ENCODE measurements around the gene BTG4.

BTG4 gene

DNA sequence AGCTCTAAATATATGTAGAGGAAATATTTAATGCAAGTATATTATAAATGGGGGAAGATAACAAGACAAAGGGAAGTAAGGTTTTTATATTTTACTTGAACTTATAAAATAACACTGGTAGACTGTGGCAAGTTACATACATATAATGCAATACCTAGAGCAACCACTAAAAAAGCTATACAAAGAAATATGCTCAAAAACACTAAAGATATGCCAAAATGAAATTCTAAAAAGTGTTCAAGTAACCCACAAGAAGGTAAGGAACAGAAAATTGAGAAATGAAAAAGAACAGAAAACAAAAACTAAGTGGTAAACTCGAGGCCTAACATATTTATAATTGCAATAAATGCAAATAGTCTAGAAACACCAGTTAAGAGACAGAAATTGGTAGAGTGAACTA, 32.5 kb downstream of the BTG4 start:
- peak in 1 of 3 experiments; percentile 5 for TF ChIP-seq CTCF (IDR thresholded peaks at IDR 0.05; ENCODE audit: unreplicated experiment in 3 of 3)
- H3K4me1 Mint-ChIP-seq: peaks cover 12% of the 10 kb centered on the region
- H3K9me3 Mint-ChIP-seq: peaks cover 47% of the 10 kb centered on the region
- H3K27me3 Mint-ChIP-seq (ENCODE audit: low read depth): no peaks in the 10 kb centered on the region
- no peak overlapping the region for H3K4me3 Mint-ChIP-seq
- H3K36me3 Mint-ChIP-seq (ENCODE audit: low read depth): no peaks in the 10 kb centered on the region
- H3K27ac Mint-ChIP-seq: no peak overlapping the region

- Mint-ChIP-seq H3K27me3 (ENCODE audit: low read depth) (no peaks in the 10 kb centered on the region), H3K36me3 (ENCODE audit: low read depth) (no peaks in the 10 kb centered on the region), H3K27ac (no peak overlapping the region), H3K9me3 (peaks cover 36% of the 10 kb centered on the region), H3K4me3 (no peak overlapping the region), H3K4me1 (peaks cover 12% of the 10 kb centered on the region)
- TF ChIP-seq CTCF (IDR thresholded peaks at IDR 0.05; ENCODE audit: unreplicated experiment in 3 of 3): no peak
Measured at GRCh38 chr11:111477898-111478297, 34.3 kb downstream of the BTG4 start.

GRCh38 chr11:111476956-111477355, 35.2 kb downstream of the BTG4 start:
- peaks cover 28% of the 10 kb centered on the region for H3K9me3 Mint-ChIP-seq
- peak overlapping the region in 1 of 3 experiments; percentile 34 for H3K27ac Mint-ChIP-seq
- peaks cover 12% of the 10 kb centered on the region for H3K4me1 Mint-ChIP-seq
- H3K36me3 Mint-ChIP-seq (ENCODE audit: low read depth): no peaks in the 10 kb centered on the region
- H3K4me3 Mint-ChIP-seq: no peak overlapping the region
- no peak for TF ChIP-seq CTCF (IDR thresholded peaks at IDR 0.05; ENCODE audit: unreplicated experiment in 3 of 3)
- no peaks in the 10 kb centered on the region for H3K27me3 Mint-ChIP-seq (ENCODE audit: low read depth)

DNA sequence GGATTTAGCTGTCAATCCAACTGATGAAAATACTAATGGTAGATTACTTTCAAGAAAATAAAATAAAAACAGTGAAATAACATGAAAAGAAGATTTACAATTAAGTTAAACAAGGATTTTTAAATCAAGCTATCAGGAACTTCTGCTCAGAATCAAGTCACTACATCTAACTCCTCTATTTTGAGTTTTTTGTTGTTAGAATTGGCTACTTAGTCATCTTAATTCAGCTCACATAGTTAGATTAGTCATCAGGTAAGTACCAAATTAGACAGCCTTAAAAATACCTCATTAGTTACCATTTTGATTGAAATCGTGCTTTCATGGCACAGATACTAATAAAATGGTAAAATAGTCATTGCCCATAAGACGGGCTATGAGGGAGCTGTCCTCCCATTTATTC, 35.8 kb downstream of the BTG4 start:
- no peaks in the 10 kb centered on the region for H3K27me3 Mint-ChIP-seq (ENCODE audit: low read depth)
- no peak overlapping the region for H3K4me3 Mint-ChIP-seq
- peaks cover 12% of the 10 kb centered on the region for H3K4me1 Mint-ChIP-seq
- H3K36me3 Mint-ChIP-seq (ENCODE audit: low read depth): no peaks in the 10 kb centered on the region
- H3K9me3 Mint-ChIP-seq: peaks cover 28% of the 10 kb centered on the region
- TF ChIP-seq CTCF (IDR thresholded peaks at IDR 0.05; ENCODE audit: unreplicated experiment in 3 of 3): no peak
- no peak overlapping the region for H3K27ac Mint-ChIP-seq

DNA sequence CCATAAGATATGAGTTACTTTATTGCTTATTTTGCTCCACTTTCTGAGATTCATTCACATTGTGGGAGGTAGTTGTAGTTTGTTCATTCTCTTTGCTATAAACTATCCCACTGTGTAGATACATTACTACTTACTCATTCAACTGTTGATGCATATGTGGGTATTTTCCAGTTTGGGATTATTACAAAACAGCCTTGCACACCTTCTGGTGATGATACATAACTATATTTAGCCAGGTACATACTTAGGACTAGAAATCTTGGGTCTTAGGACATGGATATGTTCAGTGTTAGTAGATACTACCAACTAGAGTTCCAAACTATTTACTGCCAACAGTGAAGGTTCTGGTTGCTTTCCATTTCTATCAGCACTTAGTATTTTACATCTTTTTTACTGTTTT, 37.8 kb downstream of the BTG4 start:
- H3K27me3 Mint-ChIP-seq (ENCODE audit: low read depth): peaks cover 8% of the 10 kb centered on the region
- H3K36me3 Mint-ChIP-seq (ENCODE audit: low read depth): no peaks in the 10 kb centered on the region
- H3K27ac Mint-ChIP-seq: no peak overlapping the region
- no peak overlapping the region for H3K4me3 Mint-ChIP-seq
- TF ChIP-seq CTCF (IDR thresholded peaks at IDR 0.05; ENCODE audit: unreplicated experiment in 3 of 3): no peak
- H3K4me1 Mint-ChIP-seq: peaks cover 12% of the 10 kb centered on the region
- H3K9me3 Mint-ChIP-seq: peaks cover 19% of the 10 kb centered on the region

GRCh38 chr11:111472228-111472627, 40.0 kb downstream of the BTG4 start:
- no peak for TF ChIP-seq CTCF (IDR thresholded peaks at IDR 0.05; ENCODE audit: unreplicated experiment in 3 of 3)
- Mint-ChIP-seq H3K4me3 (no peak overlapping the region), H3K9me3 (peaks cover 8% of the 10 kb centered on the region), H3K27ac (no peak overlapping the region), H3K36me3 (ENCODE audit: low read depth) (no peaks in the 10 kb centered on the region), H3K27me3 (ENCODE audit: low read depth) (peaks cover 16% of the 10 kb centered on the region), H3K4me1 (peaks cover 8% of the 10 kb centered on the region)

All from nephron (organoid).